Naive B cell (primary cell): Measurements from ENCODE around the gene PLXNC1. TPM values are rescaled to one million over a fixed set of nuclear protein-coding genes. Genes with fewer than 3 reads are reported as not detected.

ENCODE experiments used
- ATAC-seq, 2 donors: fragments of 150-1000 bp; cut with Tn5 transposase; 2 replicates each; pipeline ENCODE4 v1.10.0; 2021; ENCODE audit warnings: low read depth in 2 of 2, mild to moderate bottlenecking in 2 of 2, moderate library complexity in 2 of 2
- DNase-seq: peaks from one replicate; pipeline ENCODE4 v3.0.0; 2022
- H3K27ac Mint-ChIP-seq, 6 donors: one replicate each; pipeline ENCODE4 v1.8.0; 2020 to 2022; ENCODE audit warnings: mild to moderate bottlenecking in 6 of 6, mixed read lengths in 6 of 6, moderate library complexity in 5 of 6, inconsistent platforms in 2 of 6
- H3K27me3 Mint-ChIP-seq, 3 donors: one replicate each; pipeline ENCODE4 v1.8.0; 2021 to 2022; ENCODE audit warnings: mixed read lengths in 3 of 3, mild to moderate bottlenecking in 1 of 3
- H3K36me3 Mint-ChIP-seq, 2 donors: one replicate each; pipeline ENCODE4 v1.8.0; 2020 to 2022; ENCODE audit warnings: mixed read lengths in 2 of 2, inconsistent platforms in 1 of 2, mild to moderate bottlenecking in 1 of 2
- H3K4me1 Mint-ChIP-seq, 3 donors: one replicate each; pipeline ENCODE4 v1.8.0; 2020 to 2022; ENCODE audit warnings: mixed read lengths in 3 of 3, inconsistent platforms in 1 of 3, mild to moderate bottlenecking in 1 of 3, moderate library complexity in 1 of 3
- H3K4me3 Mint-ChIP-seq, 8 donors: one replicate each; pipeline ENCODE4 v1.8.0; 2020 to 2022; ENCODE audit warnings: mild to moderate bottlenecking in 8 of 8, mixed read lengths in 8 of 8, moderate library complexity in 8 of 8, inconsistent platforms in 2 of 8
- H3K9me3 Mint-ChIP-seq, 7 donors: one replicate each; pipeline ENCODE4 v1.8.0; 2020 to 2022; ENCODE audit warnings: mixed read lengths in 7 of 7, mild to moderate bottlenecking in 5 of 7, inconsistent platforms in 2 of 7, moderate library complexity in 1 of 7
- polyA plus RNA-seq, 6 donors: library from polyadenylated mRNA; unstranded; fragments of 300-500 nt; fragmentation: Illumina TruSeq; gene quantifications; one replicate each; pipeline ENCODE4 v1.2.3, GENCODE V29; 2021; ENCODE audit warnings: low read depth in 6 of 6

The PLXNC1 gene
- polyA plus RNA-seq, 6 donors from 2014 or later = 2.1 to 6.9 (median 4.4) TPM

GRCh38 chr12:94250130-94250529 is 101.8 kb downstream of the PLXNC1 start:
- H3K27me3 Mint-ChIP-seq = no peaks in the 10 kb centered on the region
- peak overlapping the region in 3 of 6 donors; percentile 17 to 29 (median 25) for H3K27ac Mint-ChIP-seq
- no peak for ATAC-seq
- H3K9me3 Mint-ChIP-seq = no peaks in the 10 kb centered on the region
- no peak for DNase-seq
- peaks cover 7 to 32% of the 10 kb centered on the region in 2 donors for H3K36me3 Mint-ChIP-seq
- peak overlapping the region in 1 of 8 donors; percentile 47 for H3K4me3 Mint-ChIP-seq
- H3K4me1 Mint-ChIP-seq = peaks cover 20 to 25% (median 24%) of the 10 kb centered on the region in 3 donors

DNA sequence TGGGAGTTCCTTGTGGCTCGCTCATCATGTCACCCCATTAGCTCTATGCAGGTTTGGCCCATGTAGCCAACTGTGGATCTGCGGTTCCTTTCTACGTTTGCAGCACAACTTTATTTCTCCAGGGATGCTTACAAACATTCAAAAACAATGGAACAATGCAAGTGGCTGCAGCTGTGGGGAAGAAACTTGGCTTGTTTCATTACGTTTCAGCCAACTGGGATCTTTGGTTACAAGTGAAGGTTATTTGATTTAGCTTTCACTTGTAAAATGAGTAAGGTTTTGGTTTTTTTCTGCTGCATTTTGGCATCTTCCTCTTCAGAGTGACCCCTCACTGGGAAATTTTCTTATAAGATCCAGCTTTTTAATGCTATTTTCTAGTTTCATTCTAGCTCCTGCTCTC is 105.9 kb downstream of the PLXNC1 start:
- Mint-ChIP-seq H3K27ac (no peak overlapping the region), H3K4me3 (no peak overlapping the region), H3K9me3 (no peaks in the 10 kb centered on the region), H3K27me3 (no peaks in the 10 kb centered on the region), H3K36me3 (peaks cover 21 to 42% of the 10 kb centered on the region in 2 donors), H3K4me1 (peaks cover 0 to 14% (median 12%) of the 10 kb centered on the region in 3 donors)
- ATAC-seq (no peak), DNase-seq (no peak)

DNA sequence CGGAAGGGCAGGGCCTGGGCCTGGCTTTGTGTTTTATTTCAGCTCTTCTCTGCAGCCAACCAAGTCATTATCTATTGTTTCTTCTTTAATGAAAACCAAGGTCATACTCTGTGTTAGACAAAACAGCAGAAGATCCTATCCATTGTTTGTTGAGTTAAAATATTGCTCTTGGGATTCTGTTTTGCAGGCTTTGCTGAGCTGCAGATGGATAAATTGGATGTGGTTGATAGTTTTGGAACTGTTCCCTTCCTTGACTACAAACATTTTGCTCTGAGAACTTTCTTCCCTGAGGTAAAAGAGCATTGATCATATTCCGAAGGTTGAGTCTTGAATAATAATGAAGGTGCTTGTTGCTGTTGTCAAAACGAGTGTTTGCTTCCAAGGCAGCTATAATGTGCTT is 106.6 kb downstream of the PLXNC1 start:
- no peaks in the 10 kb centered on the region for H3K9me3 Mint-ChIP-seq
- no peak overlapping the region for H3K4me3 Mint-ChIP-seq
- no peak for ATAC-seq
- no peaks in the 10 kb centered on the region for H3K27me3 Mint-ChIP-seq
- peaks cover 21 to 34% of the 10 kb centered on the region in 2 donors for H3K36me3 Mint-ChIP-seq
- no peak for DNase-seq
- H3K4me1 Mint-ChIP-seq = peaks cover 0 to 14% (median 5%) of the 10 kb centered on the region in 3 donors
- H3K27ac Mint-ChIP-seq = no peak overlapping the region

- Mint-ChIP-seq H3K27ac (no peak overlapping the region), H3K4me3 (no peak overlapping the region), H3K27me3 (no peaks in the 10 kb centered on the region), H3K4me1 (peaks cover 0 to 14% (median 3%) of the 10 kb centered on the region in 3 donors), H3K9me3 (no peaks in the 10 kb centered on the region), H3K36me3 (peaks cover 21 to 31% of the 10 kb centered on the region in 2 donors)
- DNase-seq (no peak), ATAC-seq (no peak)
Observed at GRCh38 chr12:94255428-94255827, 107.1 kb downstream of the PLXNC1 start.

- Mint-ChIP-seq H3K27ac (no peak overlapping the region), H3K9me3 (no peaks in the 10 kb centered on the region), H3K4me3 (no peak overlapping the region), H3K4me1 (peaks cover 17 to 32% (median 20%) of the 10 kb centered on the region in 3 donors), H3K27me3 (no peaks in the 10 kb centered on the region), H3K36me3 (peaks cover 21 to 25% of the 10 kb centered on the region in 2 donors)
- no peak for DNase-seq
- ATAC-seq = no peak
Observed at GRCh38 chr12:94258593-94258992, 110.2 kb downstream of the PLXNC1 start.

- peaks cover 24 to 36% (median 32%) of the 10 kb centered on the region in 3 donors for H3K4me1 Mint-ChIP-seq
- no peaks in the 10 kb centered on the region for H3K9me3 Mint-ChIP-seq
- H3K27ac Mint-ChIP-seq = no peak overlapping the region
- no peak for DNase-seq
- no peaks in the 10 kb centered on the region for H3K27me3 Mint-ChIP-seq
- H3K4me3 Mint-ChIP-seq = no peak overlapping the region
- no peak for ATAC-seq
- peaks cover 15 to 21% of the 10 kb centered on the region in 2 donors for H3K36me3 Mint-ChIP-seq
Observed at GRCh38 chr12:94260017-94260416, 111.6 kb downstream of the PLXNC1 start.

DNA sequence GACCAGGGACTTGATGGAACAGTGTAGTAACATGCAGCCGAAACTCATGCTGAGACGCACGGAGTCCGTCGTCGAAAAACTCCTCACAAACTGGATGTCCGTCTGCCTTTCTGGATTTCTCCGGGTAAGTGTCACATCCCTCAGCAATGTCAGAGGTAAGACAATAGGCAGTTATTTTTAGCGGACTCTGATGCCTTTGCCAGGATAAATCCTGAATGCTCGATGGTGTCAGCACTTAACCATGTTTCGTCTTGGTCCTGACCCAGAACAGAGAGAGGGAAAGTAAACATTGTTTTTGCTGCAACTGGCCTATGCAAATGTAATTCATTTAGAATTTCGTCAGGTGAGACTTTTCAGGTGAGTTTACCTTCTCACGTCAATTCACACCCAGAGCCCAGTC is 112.3 kb downstream of the PLXNC1 start:
- Mint-ChIP-seq H3K27ac (peak overlapping the region in 2 of 6 donors; percentile 7 to 54), H3K27me3 (no peaks in the 10 kb centered on the region), H3K4me3 (peak overlapping the region in 1 of 8 donors; percentile 27), H3K36me3 (peaks cover 15 to 21% of the 10 kb centered on the region in 2 donors), H3K4me1 (peaks cover 25 to 41% (median 35%) of the 10 kb centered on the region in 3 donors), H3K9me3 (no peaks in the 10 kb centered on the region)
- no peak for DNase-seq
- ATAC-seq = no peak

DNA sequence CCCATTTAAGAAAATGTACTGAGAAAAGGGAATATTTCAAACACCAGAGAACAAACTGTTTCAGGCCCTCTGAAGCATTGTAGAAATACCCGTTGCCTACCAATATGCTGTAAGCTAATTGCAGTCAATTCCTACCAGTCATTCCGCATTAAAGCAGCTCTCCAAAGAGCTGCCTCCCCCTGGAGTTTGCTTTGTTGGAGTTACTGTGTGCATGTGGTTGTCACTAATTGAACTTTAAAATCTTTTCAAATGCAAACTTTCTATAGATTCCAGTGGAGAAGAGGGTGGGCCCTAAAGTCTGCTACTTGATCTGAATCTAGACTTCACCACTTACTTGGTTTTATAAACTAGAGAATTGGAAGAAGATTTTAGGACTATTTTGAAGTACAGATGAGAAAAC is 112.7 kb downstream of the PLXNC1 start:
- Mint-ChIP-seq H3K4me3 (peak overlapping the region in 2 of 8 donors; percentile 27 to 82), H3K27ac (peak overlapping the region in 1 of 6 donors; percentile 54), H3K27me3 (no peaks in the 10 kb centered on the region), H3K4me1 (peaks cover 29 to 45% (median 39%) of the 10 kb centered on the region in 3 donors), H3K9me3 (no peaks in the 10 kb centered on the region), H3K36me3 (peaks cover 15 to 21% of the 10 kb centered on the region in 2 donors)
- DNase-seq (no peak), ATAC-seq (no peak)

- no peak for DNase-seq
- Mint-ChIP-seq H3K27ac (peak overlapping the region in 3 of 6 donors; percentile 94 to 96 (median 96)), H3K4me3 (peak overlapping the region; percentile 82 to 98 (median 93)), H3K4me1 (peaks cover 28 to 49% (median 45%) of the 10 kb centered on the region in 3 donors), H3K36me3 (peaks cover 15% of the 10 kb centered on the region in 2 donors), H3K27me3 (no peaks in the 10 kb centered on the region), H3K9me3 (no peaks in the 10 kb centered on the region)
- ATAC-seq = no peak
Observed at GRCh38 chr12:94261786-94262185, 113.4 kb downstream of the PLXNC1 start.

- H3K27ac Mint-ChIP-seq = peak overlapping the region; percentile 85 to 97 (median 95)
- peaks cover 33 to 52% (median 49%) of the 10 kb centered on the region in 3 donors for H3K4me1 Mint-ChIP-seq
- DNase-seq (peak; percentile 74), ATAC-seq (peak; percentile 92 to 93)
- no peaks in the 10 kb centered on the region for H3K27me3 Mint-ChIP-seq
- H3K4me3 Mint-ChIP-seq = peak overlapping the region; percentile 82 to 98 (median 93)
- no peaks in the 10 kb centered on the region for H3K9me3 Mint-ChIP-seq
- peaks cover 12 to 15% of the 10 kb centered on the region in 2 donors for H3K36me3 Mint-ChIP-seq
Observed at GRCh38 chr12:94262228-94263010, 114.0 kb downstream of the PLXNC1 start.

DNA sequence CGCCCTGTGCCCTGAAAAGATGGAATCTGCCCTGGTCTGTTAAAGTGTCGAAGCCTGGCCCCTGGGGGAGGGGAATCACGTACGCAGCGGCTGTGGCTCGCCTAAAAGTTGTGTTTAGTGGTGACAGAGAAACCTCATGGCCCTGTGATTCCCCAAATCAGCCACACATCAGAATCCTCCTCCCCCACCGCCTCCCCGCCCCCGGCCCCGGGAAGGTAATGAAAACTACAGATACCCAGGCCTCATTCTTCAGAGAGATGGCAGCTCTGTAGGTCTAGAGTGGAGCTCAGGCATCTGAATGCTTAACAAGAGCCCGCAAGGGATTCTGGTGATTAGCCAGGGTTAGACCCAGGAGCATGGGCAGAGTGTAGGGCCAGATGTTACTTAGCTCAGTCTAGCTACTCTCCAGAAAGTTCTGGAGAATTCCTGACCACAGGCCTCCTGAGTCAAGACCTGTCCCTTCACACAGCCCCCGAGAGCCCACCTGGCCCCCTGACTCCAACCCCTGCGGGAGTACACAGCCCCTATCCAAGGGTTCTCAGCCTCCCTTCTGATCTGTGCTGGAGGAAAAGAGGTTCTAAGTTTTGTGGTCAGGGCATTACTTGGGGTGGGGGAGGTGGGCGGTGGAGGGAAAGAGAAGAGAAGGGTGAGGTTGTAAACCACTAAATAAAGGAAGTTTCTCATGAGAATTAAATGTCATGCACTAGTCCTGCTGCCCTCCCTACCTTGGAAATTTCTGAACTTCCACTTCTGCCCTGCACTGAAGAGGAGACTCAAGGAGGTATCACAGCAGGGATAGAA is 114.8 kb downstream of the PLXNC1 start:
- H3K36me3 Mint-ChIP-seq = peaks cover 12 to 13% of the 10 kb centered on the region in 2 donors
- H3K4me1 Mint-ChIP-seq = peaks cover 41 to 60% (median 57%) of the 10 kb centered on the region in 3 donors
- peak overlapping the region; percentile 54 to 97 (median 95) for H3K27ac Mint-ChIP-seq
- DNase-seq (no peak), ATAC-seq (peak; percentile 36 to 42)
- H3K9me3 Mint-ChIP-seq = no peaks in the 10 kb centered on the region
- H3K4me3 Mint-ChIP-seq = peak overlapping the region; percentile 82 to 98 (median 93)
- no peaks in the 10 kb centered on the region for H3K27me3 Mint-ChIP-seq

DNA sequence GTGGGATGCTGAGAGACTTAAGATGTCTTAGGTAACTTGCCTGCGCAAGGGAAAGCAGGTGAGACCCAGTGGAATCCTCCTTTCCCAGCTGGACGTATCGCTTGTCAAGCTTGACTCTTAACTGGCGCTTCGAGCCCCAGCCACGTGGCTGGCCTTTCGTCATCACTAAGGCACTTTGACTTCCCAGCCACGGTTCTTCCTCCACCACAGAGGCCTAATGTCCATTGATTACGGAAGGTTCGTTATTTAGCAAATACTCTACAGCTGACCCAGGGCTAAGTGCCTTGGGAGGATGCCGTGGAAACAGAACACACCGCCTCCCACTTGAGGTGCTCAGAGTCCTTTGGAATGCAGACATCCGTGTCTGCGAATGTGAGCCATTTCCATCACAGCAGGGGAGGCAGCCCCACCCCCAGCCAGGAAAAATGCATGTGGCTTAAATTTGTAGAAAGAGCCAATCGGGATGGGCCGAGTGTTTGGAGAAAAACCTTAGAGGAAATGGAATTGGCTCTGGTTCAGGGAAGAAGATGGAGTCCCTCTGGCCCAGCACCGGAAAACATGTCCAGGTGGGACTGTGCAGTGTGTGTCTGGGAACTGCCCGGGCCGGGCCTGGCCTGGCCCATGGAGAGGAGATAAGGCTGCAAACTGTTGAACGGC is 115.7 kb downstream of the PLXNC1 start:
- Mint-ChIP-seq H3K36me3 (peaks cover 11 to 12% of the 10 kb centered on the region in 2 donors), H3K9me3 (no peaks in the 10 kb centered on the region), H3K27ac (peak overlapping the region in 5 of 6 donors; percentile 41 to 97 (median 94)), H3K27me3 (no peaks in the 10 kb centered on the region), H3K4me3 (peak overlapping the region; percentile 19 to 98 (median 62)), H3K4me1 (peaks cover 43 to 63% (median 61%) of the 10 kb centered on the region in 3 donors)
- ATAC-seq = no peak
- no peak for DNase-seq
